Chondrocyte (in vitro differentiated cells): ENCODE measurements around the gene ADSS1. TPM values are rescaled to one million over a fixed set of nuclear protein-coding genes. Genes with fewer than 3 reads are reported as not detected.

ENCODE experiments used
- DNase-seq: peaks from one replicate; pipeline ENCODE4 v3.0.0; 2021; ENCODE audit warnings: mixed read lengths, low spot score
- H3K27ac Mint-ChIP-seq: one replicate; pipeline ENCODE4 v1.8.0; 2021; ENCODE audit warnings: mild to moderate bottlenecking, moderate library complexity, mixed read lengths; ENCODE audit not compliant: unreplicated experiment
- H3K27me3 Mint-ChIP-seq: 2 replicates; pipeline ENCODE4 v1.8.0; 2021; ENCODE audit warnings: low read depth, mixed read lengths
- H3K36me3 Mint-ChIP-seq: 2 replicates; pipeline ENCODE4 v1.8.0; 2021; ENCODE audit warnings: low read depth, mixed read lengths
- H3K4me1 Mint-ChIP-seq: 2 replicates; pipeline ENCODE4 v1.8.0; 2021; ENCODE audit warnings: low read depth, mild to moderate bottlenecking, mixed read lengths
- H3K4me3 Mint-ChIP-seq: one replicate; pipeline ENCODE4 v1.8.0; 2021; ENCODE audit warnings: mild to moderate bottlenecking, moderate library complexity, mixed read lengths; ENCODE audit not compliant: unreplicated experiment
- H3K9me3 Mint-ChIP-seq: 2 replicates; pipeline ENCODE4 v1.8.0; 2021; ENCODE audit warnings: low read depth, mixed read lengths
- CTCF ChIP-seq: fragments of 200-600 bp; sonication (generic); IDR thresholded peaks from 2 replicates; pipeline ENCODE4 v1.5.0; 2021; ENCODE audit warnings: antibody characterized with exemption, mild to moderate bottlenecking, moderate library complexity
- total RNA-seq: library from RNA; stranded (reverse); gene quantifications from 3 replicates; pipeline ENCODE4 v1.2.1, GENCODE V29; 2021

The ADSS1 gene
- total RNA-seq, 1 donor from 2014 or later, result 7.1 TPM

- Mint-ChIP-seq H3K4me3 (no peak overlapping the region), H3K4me1 (peaks cover 27% of the 10 kb centered on the region), H3K27ac (no peak overlapping the region), H3K36me3 (peaks cover 7% of the 10 kb centered on the region), H3K27me3 (no peaks in the 10 kb centered on the region), H3K9me3 (no peaks in the 10 kb centered on the region)
- TF ChIP-seq CTCF, result no peak
- no peak for DNase-seq
Measured at GRCh38 chr14:104742586-104743455, 18.8 kb downstream of the ADSS1 start.

GRCh38 chr14:104743461-104744380 lies 19.7 kb downstream of the ADSS1 start:
- H3K27ac Mint-ChIP-seq, result no peak overlapping the region
- no peak overlapping the region for H3K4me3 Mint-ChIP-seq
- no peak for DNase-seq

GRCh38 chr14:104744484-104744883 lies 20.5 kb downstream of the ADSS1 start:
- H3K4me3 Mint-ChIP-seq, result no peak overlapping the region
- H3K36me3 Mint-ChIP-seq, result peaks cover 7% of the 10 kb centered on the region
- no peak for DNase-seq
- no peaks in the 10 kb centered on the region for H3K9me3 Mint-ChIP-seq
- H3K4me1 Mint-ChIP-seq, result peaks cover 43% of the 10 kb centered on the region
- H3K27ac Mint-ChIP-seq, result no peak overlapping the region
- no peak for TF ChIP-seq CTCF
- H3K27me3 Mint-ChIP-seq, result no peaks in the 10 kb centered on the region

More at GRCh38 chr14:104743461-104744380, 19.7 kb downstream of the ADSS1 start:
- Mint-ChIP-seq H3K27me3 (no peaks in the 10 kb centered on the region), H3K36me3 (peaks cover 7% of the 10 kb centered on the region), H3K9me3 (no peaks in the 10 kb centered on the region), H3K4me1 (peaks cover 36% of the 10 kb centered on the region)
- no peak for TF ChIP-seq CTCF

GRCh38 chr14:104745431-104745830 lies 21.4 kb downstream of the ADSS1 start:
- Mint-ChIP-seq H3K9me3 (no peaks in the 10 kb centered on the region), H3K36me3 (peaks cover 3% of the 10 kb centered on the region), H3K4me3 (no peak overlapping the region), H3K27ac (no peak overlapping the region), H3K27me3 (no peaks in the 10 kb centered on the region), H3K4me1 (peaks cover 53% of the 10 kb centered on the region)
- TF ChIP-seq CTCF, result no peak
- DNase-seq, result no peak

GRCh38 chr14:104746071-104746545 lies 22.1 kb downstream of the ADSS1 start:
- Mint-ChIP-seq H3K9me3 (no peaks in the 10 kb centered on the region), H3K27ac (peak overlapping the region; percentile 41), H3K4me3 (no peak overlapping the region), H3K4me1 (peaks cover 60% of the 10 kb centered on the region), H3K27me3 (no peaks in the 10 kb centered on the region), H3K36me3 (peaks cover 3% of the 10 kb centered on the region)
- TF ChIP-seq CTCF, result no peak
- DNase-seq, result no peak
